HFFc6 (cell line): ENCODE data around the gene NHLRC1. TPM values are rescaled to one million over a fixed set of nuclear protein-coding genes. Genes with fewer than 3 reads are reported as not detected.
A peak's percentile ranks its signal among the peaks of the same experiment; 100 is the strongest.

Experiments used
- DNase-seq: peaks from one replicate; pipeline ENCODE4 v3.0.0-alpha.2; 2018
- H3K27ac Mint-ChIP-seq: 2 replicates; pipeline ENCODE4 v1.8.0; 2020; ENCODE audit warnings: mild to moderate bottlenecking, mixed read lengths
- H3K27me3 Mint-ChIP-seq: 2 replicates; pipeline ENCODE4 v1.8.0; 2021; ENCODE audit warnings: mild to moderate bottlenecking, moderate library complexity, mixed read lengths; ENCODE audit not compliant: insufficient read depth
- H3K36me3 Mint-ChIP-seq: 2 replicates; pipeline ENCODE4 v1.8.0; 2021; ENCODE audit warnings: low read depth, mixed read lengths
- H3K4me1 Mint-ChIP-seq: 2 replicates; pipeline ENCODE4 v1.8.0; 2020; ENCODE audit warnings: low read depth, mixed read lengths
- H3K4me3 Mint-ChIP-seq: 2 replicates; pipeline ENCODE4 v1.8.0; 2020; ENCODE audit warnings: mild to moderate bottlenecking, moderate library complexity, mixed read lengths
- H3K9me3 Mint-ChIP-seq: 2 replicates; pipeline ENCODE4 v1.8.0; 2020; ENCODE audit warnings: mild to moderate bottlenecking, mixed read lengths
- CTCF ChIP-seq: fragments of 200-600 bp; sonication (generic); IDR thresholded peaks from 2 replicates; pipeline ENCODE4 v1.5.0; 2021; ENCODE audit warnings: antibody characterized with exemption, mild to moderate bottlenecking
- total RNA-seq, 6 experiments: library from RNA; stranded (reverse); fragmentation: NEBNext Ultra II Directional; extraction: Animal tissue kit (Norgen Biotek cat#: 25700); gene quantifications; 2 replicates in 1 of 6; 3 replicates in 5 of 6; pipeline ENCODE4 v1.2.3, GENCODE V29; 2021

Gene NHLRC1
- total RNA-seq, 6 experiments from 2014 or later, result 1.2 to 1.9 (median 1.4) TPM

DNA sequence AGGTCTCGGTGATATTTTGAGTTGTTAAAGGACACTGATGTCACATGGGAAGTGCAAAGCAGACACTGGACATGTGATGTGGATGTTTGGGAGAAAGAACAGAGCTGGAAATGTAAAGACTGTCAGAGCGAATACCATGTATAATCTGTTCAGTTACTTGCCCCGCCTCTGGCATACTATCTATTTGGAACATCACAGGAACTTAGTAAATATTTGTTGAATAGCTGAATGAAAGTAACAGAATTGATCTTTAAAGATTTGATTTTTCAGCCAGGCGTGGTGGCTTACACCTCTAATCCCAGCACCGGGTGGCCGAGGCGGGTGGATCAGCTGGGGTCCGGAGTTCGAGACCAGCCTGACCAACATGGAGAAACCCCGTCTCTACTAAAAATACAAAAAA, 13.8 kb upstream of the NHLRC1 start:
- no peak for TF ChIP-seq CTCF
- Mint-ChIP-seq H3K27me3 (no peaks in the 10 kb centered on the region; the same call in 1 of the 2 replicates), H3K36me3 (peaks cover 45% of the 10 kb centered on the region), H3K4me3 (no peak overlapping the region), H3K9me3 (no peaks in the 10 kb centered on the region), H3K4me1 (no peaks in the 10 kb centered on the region), H3K27ac (no peak overlapping the region)
- no peak for DNase-seq

GRCh38 chr6:18135171-18135570, 12.7 kb upstream of the NHLRC1 start:
- peaks cover 43% of the 10 kb centered on the region for H3K36me3 Mint-ChIP-seq
- no peak for DNase-seq
- H3K4me3 Mint-ChIP-seq, result no peak overlapping the region
- H3K9me3 Mint-ChIP-seq, result no peaks in the 10 kb centered on the region
- no peak overlapping the region for H3K27ac Mint-ChIP-seq
- no peak for TF ChIP-seq CTCF
- H3K27me3 Mint-ChIP-seq, result no peaks in the 10 kb centered on the region; the same call in 1 of the 2 replicates
- no peaks in the 10 kb centered on the region for H3K4me1 Mint-ChIP-seq

DNA sequence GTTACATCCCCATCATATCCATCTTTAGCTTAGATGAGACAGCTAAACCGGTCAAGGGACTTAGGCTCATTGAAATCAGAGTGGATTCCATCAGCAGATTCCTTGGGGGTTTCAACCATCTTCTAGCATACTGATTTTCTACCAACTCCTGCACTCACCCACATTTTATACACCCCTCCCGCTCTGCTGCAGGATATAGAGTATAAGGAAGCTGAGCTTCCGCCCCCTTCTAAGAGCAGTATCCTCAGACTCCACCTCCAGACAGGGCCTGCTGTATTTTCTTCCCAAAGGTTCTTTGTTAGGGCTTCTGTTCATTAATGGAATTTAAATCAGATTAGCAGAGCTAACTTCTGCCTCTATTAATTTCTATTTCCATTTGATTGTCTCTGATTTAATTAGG, 9.9 kb upstream of the NHLRC1 start:
- Mint-ChIP-seq H3K36me3 (peaks cover 33% of the 10 kb centered on the region), H3K4me1 (no peaks in the 10 kb centered on the region), H3K4me3 (no peak overlapping the region), H3K27me3 (0 out of 2 replicates have a peak, but pooled peaks cover 1% of the 10 kb centered on the region), H3K9me3 (no peaks in the 10 kb centered on the region), H3K27ac (no peak overlapping the region)
- TF ChIP-seq CTCF, result no peak
- DNase-seq, result no peak

DNA sequence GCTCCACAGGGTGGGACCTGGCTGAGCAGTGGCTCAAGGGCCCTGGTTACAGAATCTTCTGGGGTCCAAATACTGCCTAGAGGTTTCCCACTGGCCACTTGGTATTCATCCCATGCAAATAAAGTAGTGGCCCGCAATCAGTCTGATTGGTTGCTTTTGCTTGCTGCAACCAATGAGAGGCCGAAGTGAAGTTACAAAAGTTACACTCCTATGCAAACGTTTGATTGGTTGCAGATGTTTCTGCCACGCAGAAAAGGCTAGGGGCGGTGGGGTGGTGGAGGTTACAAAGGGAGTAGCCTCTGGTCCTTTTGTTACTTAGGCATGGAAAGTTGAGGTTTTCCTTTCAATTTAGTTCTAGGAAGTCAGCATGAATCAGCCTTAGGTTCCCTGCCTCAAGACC, 3.6 kb upstream of the NHLRC1 start:
- Mint-ChIP-seq H3K27me3 (0 out of 2 replicates have a peak, but pooled peaks cover 1% of the 10 kb centered on the region), H3K9me3 (no peaks in the 10 kb centered on the region), H3K36me3 (no peaks in the 10 kb centered on the region; the same call in 1 of the 2 replicates), H3K4me3 (peak overlapping the region; percentile 25), H3K4me1 (peaks cover 30% of the 10 kb centered on the region), H3K27ac (no peak overlapping the region)
- DNase-seq, result no peak
- no peak for TF ChIP-seq CTCF

GRCh38 chr6:18121580-18122127, 823 bp downstream of the NHLRC1 start:
- H3K36me3 Mint-ChIP-seq, result no peaks in the 10 kb centered on the region
- no peaks in the 10 kb centered on the region for H3K9me3 Mint-ChIP-seq
- peak overlapping the region; percentile 54; the same call in 1 of the 2 replicates for H3K4me3 Mint-ChIP-seq
- peaks cover 39% of the 10 kb centered on the region for H3K4me1 Mint-ChIP-seq
- no peaks in the 10 kb centered on the region for H3K27me3 Mint-ChIP-seq
- no peak overlapping the region for H3K27ac Mint-ChIP-seq
- TF ChIP-seq CTCF, result no peak
- DNase-seq, result no peak
